ENCODE results near the gene TCOF1.
A peak's percentile ranks its signal among the peaks of the same experiment; 100 is the strongest.

The TCOF1 gene

DNA sequence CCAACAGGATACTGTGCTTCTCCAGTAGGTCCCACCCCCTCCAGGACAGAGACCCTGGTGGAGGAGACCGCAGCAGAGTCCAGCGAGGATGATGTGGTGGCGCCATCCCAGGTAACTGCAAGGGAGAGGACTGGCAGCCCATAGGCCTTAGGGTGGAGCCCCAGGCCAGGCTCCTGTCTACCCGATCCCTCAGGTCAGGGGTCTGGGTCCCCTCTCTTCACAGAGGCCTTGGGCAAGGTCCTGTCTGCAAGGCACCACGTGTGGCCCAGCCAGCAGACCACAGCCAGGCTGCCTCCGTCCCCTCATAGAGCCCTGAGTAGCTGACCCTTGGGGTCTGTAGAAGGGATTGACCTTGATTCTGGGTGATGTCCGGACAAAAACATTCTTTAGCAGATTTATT, 35.2 kb downstream of the TCOF1 start:
- DNase-seq (ENCODE audit: low read depth) = no peak

DNA sequence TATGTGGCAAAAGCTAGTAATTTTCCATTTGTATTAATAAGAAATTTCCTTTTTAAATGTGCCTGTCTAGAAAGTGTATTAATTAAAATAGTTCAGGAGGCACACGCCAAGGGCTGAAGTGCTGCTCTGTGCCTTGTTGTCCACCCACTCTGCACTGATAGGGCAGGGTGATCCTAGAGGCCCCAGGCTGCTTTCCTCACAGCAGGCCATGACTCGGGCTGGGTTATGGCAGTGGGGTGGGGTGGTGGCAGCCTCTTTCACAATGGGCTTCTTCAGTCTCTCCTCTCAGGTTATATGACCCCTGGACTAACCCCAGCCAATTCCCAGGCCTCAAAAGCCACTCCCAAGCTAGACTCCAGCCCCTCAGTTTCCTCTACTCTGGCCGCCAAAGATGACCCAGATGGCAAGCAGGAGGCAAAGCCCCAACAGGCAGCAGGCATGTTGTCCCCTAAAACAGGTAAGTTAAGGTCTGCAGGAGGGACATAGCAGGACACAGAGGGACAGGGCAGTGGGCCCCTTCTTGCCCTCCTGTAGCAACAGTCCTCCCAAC, 35.7 kb downstream of the TCOF1 start:
- peak; percentile 33 for DNase-seq (ENCODE audit: low read depth)

DNA sequence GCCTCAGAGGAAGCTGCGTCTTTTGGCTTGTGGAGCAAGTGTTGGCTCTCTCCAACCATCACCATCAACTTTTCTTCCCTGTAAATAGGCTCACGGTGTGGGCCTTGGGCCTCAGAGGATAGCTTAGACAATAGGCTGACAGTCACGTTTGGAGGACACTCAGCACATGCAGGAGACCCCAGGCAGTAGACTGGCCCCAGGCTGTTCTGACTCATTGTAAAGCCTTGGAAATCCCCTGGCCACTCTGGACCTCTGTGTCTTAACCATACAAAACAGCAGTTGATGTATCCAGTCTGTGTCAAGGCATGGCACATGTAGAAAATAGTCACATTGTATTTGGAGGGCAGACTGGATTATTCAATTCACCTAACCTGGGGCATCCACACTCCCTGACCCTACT, 36.6 kb downstream of the TCOF1 start:
- DNase-seq (ENCODE audit: low read depth) = peak; percentile 89

DNA sequence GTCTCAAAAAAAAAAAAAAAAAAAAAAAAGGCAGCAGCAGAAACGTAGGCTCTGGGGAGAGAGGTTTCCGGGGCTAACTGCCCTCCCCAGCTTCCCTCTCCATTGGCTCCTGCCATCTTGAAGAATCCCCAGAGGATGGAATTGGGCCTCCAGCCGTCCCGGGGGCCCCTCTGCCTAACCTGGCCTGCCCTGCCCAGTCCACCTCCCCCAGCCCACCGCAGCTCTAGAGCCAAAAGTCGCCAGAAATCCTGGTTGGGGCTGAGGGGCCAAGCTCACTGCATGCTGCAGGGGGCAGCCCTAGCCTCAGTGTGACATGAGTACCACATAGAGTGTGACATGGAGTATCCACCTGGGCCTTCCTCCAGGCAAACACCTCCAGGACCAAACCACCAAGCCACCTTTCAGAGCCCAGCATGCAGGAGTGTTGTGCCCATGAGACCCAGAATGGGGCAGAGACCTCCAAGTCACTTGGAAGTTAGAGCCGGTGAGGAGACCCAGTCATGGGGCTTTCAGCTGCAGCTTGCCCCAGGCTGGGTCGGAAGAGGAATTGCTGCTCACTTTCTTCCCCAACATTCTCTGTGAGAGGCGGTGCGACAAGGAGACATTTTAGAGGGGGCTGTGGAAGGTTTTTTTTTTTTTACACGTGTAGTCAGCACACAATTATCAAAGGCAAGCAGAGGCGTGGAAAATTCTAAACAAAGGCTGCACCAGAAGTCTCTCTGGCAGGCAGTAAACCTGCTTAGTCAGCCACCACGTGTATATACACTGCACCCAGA, 37.6 kb downstream of the TCOF1 start:
- no peak for DNase-seq (ENCODE audit: low read depth)

- DNase-seq (ENCODE audit: low read depth) = no peak
Measured at GRCh38 chr5:150395688-150395975, 38.1 kb downstream of the TCOF1 start.

DNA sequence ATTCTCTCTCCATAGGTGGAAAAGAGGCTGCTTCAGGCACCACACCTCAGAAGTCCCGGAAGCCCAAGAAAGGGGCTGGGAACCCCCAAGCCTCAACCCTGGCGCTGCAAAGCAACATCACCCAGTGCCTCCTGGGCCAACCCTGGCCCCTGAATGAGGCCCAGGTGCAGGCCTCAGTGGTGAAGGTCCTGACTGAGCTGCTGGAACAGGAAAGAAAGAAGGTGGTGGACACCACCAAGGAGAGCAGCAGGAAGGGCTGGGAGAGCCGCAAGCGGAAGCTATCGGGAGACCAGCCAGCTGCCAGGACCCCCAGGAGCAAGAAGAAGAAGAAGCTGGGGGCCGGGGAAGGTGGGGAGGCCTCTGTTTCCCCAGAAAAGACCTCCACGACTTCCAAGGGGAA, 38.8 kb downstream of the TCOF1 start:
- DNase-seq (ENCODE audit: low read depth) = no peak

DNA sequence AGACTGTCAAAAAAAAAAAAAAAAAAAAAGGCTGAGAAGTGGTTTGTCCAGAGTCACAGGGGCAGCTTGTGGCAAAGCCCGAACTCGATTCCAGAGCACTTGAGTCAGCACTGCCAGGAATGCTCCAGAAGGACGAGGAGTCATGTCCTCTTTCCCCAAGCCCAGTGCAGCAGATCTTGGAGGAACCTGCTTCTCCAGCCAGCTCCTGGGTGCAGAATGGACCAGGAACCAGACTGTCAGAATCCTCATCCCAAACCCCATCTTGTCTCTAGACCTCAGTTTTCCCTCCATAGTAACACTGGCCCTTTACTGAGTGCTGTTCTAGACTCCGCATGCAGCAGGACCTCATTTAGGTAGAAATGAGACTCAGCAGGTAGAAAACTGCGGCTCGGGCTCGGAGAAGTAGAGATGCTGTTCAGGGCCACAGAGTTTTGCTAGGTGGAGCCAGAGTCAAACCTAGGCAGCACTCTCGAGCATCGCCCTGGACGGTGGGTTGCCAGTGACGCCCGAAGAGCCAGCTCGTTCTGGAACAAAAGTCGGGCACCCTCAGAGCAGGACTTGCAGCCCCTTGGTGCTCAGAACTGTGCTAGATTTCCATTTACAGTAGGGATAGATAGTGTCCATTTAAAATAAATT, 39.8 kb downstream of the TCOF1 start:
- DNase-seq (ENCODE audit: low read depth) = peak; percentile 63

GRCh38 chr5:150397782-150398721, 40.6 kb downstream of the TCOF1 start:
- DNase-seq (ENCODE audit: low read depth) = no peak

GRCh38 chr5:150398722-150399523, 41.4 kb downstream of the TCOF1 start:
- no peak for DNase-seq (ENCODE audit: low read depth)

DNA sequence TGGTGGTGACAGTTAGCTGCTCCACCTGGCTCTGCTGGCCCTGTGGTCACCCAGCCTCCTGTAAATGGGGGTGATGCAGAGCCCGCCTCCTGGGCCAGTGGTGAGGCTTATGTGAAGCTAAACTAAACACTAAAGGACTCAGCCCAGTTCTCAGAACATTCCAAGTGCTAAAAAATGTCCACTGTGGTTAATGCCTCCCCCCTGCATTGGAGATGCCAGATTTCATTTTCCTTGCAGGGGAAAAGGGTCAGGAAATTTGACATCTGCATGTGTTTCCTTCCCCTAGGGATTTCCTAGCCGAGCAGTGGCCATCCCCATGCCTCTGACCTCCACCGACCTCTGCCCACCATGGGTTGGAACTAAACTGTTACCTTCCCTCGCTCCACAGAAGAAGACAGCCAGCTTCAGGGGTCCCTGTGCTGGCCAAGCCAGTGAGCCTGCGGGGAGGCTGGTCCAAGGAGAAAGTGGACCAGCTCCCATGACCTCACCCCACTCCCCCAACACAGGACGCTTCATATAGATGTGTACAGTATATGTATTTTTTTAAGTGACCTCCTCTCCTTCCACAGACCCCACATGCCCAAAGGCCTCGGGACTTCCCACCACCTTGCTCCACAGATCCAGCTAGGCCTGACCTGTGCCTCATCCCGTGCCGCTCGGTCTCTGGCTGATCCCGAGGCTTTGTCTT, 42.2 kb downstream of the TCOF1 start:
- no peak for DNase-seq (ENCODE audit: low read depth)

DNA sequence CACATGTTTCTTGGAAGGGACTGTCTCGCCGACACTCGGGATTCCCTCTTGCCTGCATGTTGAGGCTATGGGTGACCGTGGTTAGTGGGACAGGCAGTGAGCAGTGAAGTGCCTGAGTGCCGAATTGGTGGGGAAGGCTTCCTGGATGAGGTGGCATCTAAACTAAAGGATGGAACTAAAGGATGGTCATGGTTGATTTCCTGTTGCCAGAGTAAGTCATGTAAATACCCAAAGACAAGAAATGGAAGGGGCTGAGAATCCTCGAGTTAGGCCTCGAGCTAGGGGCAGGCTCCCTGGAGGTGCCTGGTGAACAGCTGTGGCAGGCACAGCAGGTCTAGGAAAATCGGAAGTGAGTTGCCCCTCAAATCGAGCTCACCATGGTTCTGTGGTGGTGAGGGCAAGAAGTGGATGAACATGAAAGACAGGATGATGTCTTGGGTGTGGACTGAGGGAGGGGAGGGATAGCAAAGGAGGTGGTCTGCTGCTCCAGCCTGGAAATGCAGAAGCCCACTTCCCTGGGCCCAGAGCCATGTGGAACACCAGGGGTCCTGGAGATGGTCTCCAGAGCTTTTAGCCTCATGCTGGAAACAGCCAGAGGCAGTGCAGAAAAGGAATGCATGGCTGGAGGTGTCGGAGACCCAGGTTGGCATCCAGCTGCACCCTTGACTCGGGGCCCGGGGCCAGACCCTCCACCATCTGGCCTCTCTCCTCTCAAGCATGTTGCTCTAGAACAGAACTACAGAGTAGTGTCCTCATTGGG, 43.0 kb downstream of the TCOF1 start:
- no peak for DNase-seq (ENCODE audit: low read depth)

GRCh38 chr5:150401076-150401375, 43.5 kb downstream of the TCOF1 start:
- no peak for DNase-seq (ENCODE audit: low read depth)

GRCh38 chr5:150401376-150402228, 44.1 kb downstream of the TCOF1 start:
- DNase-seq (ENCODE audit: low read depth) = no peak

DNA sequence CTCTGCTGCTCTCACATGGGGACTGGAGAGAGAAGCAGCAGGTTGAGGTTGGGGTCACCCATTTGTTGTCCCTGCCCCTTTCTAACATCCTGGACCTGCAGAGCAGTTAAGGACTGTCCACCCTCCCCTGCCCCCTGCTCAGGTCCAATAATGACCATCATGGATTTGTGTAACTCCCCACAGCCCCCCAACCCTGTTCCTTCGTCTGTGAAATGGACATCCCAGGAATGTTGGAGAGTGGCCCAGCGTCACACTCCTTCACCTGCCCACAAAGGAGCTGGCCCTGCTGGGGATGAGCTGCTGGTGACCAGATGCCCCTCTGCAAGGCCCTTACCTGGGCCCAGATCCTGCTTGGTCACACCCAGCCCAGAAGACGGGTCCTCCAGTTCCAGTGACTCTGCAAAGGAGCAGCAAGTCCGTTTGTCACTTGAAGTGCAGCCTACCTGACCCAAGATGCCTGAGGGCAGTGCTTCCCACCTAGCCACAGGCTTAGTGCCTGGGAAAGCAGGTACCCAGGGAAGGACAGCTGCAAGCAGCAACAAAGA, 44.8 kb downstream of the TCOF1 start:
- DNase-seq (ENCODE audit: low read depth) = no peak

- no peak for DNase-seq (ENCODE audit: low read depth)
Measured at GRCh38 chr5:150402901-150403342, 45.4 kb downstream of the TCOF1 start.

DNA sequence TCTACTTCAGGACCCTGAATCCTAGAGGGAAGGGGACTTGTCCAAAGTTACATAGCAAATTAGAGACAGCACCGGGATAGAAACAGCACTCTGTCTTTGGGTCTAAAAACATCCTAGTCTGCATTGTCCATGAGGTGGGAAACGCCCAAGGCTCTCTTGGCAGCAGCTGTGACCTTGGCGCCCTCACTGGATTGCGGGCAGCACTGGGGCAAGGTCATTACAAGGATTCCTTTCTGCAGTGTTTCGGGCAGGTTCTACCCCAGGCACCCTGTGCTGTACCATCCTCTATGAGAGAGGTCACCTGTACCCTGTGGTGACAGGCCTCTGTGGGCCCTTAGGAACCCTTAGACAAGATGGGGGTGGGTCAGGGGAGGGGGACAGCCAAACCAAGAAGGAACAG, 46.6 kb downstream of the TCOF1 start:
- no peak for DNase-seq (ENCODE audit: low read depth)

DNA sequence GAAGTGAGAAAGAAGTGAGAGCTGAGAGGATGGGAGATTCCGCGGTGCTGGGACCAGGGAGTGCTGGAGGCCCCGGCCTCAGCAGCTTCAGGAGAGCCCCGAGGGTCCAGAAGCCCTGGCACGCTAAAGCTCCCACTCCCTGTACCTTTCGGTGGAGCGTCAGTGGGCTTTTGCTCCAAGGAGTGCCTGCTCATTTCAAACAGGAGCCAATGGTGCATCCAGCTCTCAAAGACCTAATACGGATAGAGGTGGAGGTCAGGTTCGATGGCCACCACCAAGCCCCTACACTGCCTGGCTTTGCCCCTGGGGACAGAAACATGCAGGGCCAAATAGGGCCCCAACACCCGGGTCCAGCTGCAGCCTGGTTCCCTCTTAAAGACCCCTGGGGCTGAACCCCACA, 47.0 kb downstream of the TCOF1 start:
- DNase-seq (ENCODE audit: low read depth) = no peak

DNA sequence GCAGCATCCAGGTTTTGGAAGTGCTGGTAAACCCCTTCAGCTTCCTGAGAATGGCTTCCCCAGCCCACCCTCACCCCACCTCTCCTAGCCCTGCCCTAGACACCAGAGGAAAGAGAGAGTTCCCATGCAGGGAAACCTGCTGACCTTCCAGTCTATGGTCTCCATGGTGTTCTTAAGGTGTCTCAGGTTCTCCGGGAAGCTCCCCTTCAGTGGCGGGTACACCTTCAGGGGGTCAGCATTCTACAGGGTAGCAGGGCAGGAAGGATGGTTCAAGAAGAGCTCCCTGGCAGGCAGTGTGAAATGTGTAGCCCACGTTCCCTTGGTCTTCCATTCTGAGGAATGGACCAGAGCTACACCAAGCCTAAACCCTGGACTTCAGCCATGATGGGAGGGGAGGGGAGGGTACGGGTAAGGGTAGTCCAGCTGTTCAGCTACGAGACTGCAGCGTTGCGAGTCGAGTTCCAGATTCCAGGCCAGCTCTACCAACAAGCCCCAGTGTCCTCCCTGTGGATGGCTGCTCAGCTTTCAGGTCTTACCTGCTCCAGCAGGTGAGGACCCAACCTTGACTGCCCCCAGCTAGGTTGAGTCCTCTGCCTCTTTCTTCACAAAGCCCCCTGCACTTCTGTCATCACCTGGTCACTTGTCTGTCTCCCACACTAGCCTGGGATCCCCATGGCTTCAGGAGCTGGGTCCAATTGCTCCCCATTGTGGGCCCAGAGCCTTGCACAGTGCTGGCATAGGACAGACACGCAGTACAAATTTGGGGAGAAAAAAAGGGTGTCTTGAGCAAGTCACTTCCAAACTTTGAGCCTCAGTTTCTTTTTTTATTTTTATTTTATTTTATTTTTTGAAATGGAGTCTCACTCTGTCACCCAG, 47.7 kb downstream of the TCOF1 start:
- DNase-seq (ENCODE audit: low read depth) = no peak
